SK-N-MC (cell line): Measurements from ENCODE around the gene NKD1.
"Not testable (repeated sequence)": the region's sequence is repeated elsewhere in the genome, so short reads cannot be mapped to it uniquely, and the experiment has no call there.

Experiments
- DNase-seq: peaks from one replicate; pipeline ENCODE4 v3.0.0-alpha.2; 2011; ENCODE audit warnings: low read depth, low spot score
- H3K27ac ChIP-seq: fragments of 200-600 bp; sonication (generic); 2 replicates; pipeline ENCODE4 v1.5.1; 2016; ENCODE audit warnings: mixed run types
- H3K36me3 ChIP-seq: fragments of 200-600 bp; sonication (generic); 2 replicates; pipeline ENCODE4 v1.6.1; 2017; ENCODE audit warnings: antibody characterized with exemption, low read length, mixed read lengths; ENCODE audit not compliant: insufficient read depth
- H3K4me3 ChIP-seq: fragments of 200-600 bp; sonication (generic); 2 replicates; pipeline ENCODE4 v1.5.1; 2016
- H3K9ac ChIP-seq: fragments of 200-600 bp; sonication (generic); 2 replicates; pipeline ENCODE4 v1.8.0; 2017; ENCODE audit warnings: mixed run types, mixed read lengths; ENCODE audit not compliant: insufficient read length
- H3K9me3 ChIP-seq: fragments of 200-600 bp; sonication (generic); 2 replicates; pipeline ENCODE4 v1.6.1; 2017; ENCODE audit warnings: low read depth, mild to moderate bottlenecking, antibody characterized with exemption, low read length, moderate library complexity, mixed read lengths
- EZH2 ChIP-seq: fragments of 200-600 bp; sonication (generic); IDR thresholded peaks from one replicate; pipeline ENCODE4 v1.6.1; 2017; ENCODE audit warnings: antibody characterized with exemption
- FOXP2 ChIP-seq: optimal IDR thresholded peaks from 2 replicates; pipeline ENCODE3; 2011; ENCODE audit warnings: mild to moderate bottlenecking, moderate library complexity; ENCODE audit not compliant: insufficient read depth; ENCODE audit errors: extremely low read length, control extremely low read depth
- POLR2AphosphoS5 ChIP-seq: IDR thresholded peaks from 2 replicates; pipeline ENCODE4 v1.6.1; 2012; ENCODE audit warnings: mild to moderate bottlenecking, low read depth, low read length, borderline replicate concordance

NKD1 gene

GRCh38 chr16:50573279-50573678 is 25.1 kb downstream of the NKD1 start:
- no peak overlapping the region for H3K27ac ChIP-seq
- H3K4me3 ChIP-seq, result no peak overlapping the region
- no peaks in the 10 kb centered on the region for H3K9me3 ChIP-seq
- no peak overlapping the region for H3K9ac ChIP-seq
- TF ChIP-seq EZH2 (no peak), FOXP2 (no peak), POLR2AphosphoS5 (no peak)
- H3K36me3 ChIP-seq, result no peaks in the 10 kb centered on the region
- DNase-seq, result no peak

- no peaks in the 10 kb centered on the region for H3K9me3 ChIP-seq
Observed at GRCh38 chr16:50573947-50574744, 25.9 kb downstream of the NKD1 start.

GRCh38 chr16:50574745-50575136 is 26.5 kb downstream of the NKD1 start:
- TF ChIP-seq EZH2 (no peak), POLR2AphosphoS5 (no peak), FOXP2 (no peak)
- no peak for DNase-seq
- Histone ChIP-seq H3K36me3 (no peaks in the 10 kb centered on the region), H3K9ac (no peak overlapping the region), H3K4me3 (no peak overlapping the region), H3K27ac (no peak overlapping the region), H3K9me3 (no peaks in the 10 kb centered on the region)

More at GRCh38 chr16:50573947-50574744, 25.9 kb downstream of the NKD1 start:
- Histone ChIP-seq H3K36me3 (no peaks in the 10 kb centered on the region), H3K4me3 (no peak overlapping the region), H3K27ac (no peak overlapping the region), H3K9ac (no peak overlapping the region)
- no peak for DNase-seq
- TF ChIP-seq POLR2AphosphoS5 (no peak), FOXP2 (no peak)

GRCh38 chr16:50575743-50576142 is 27.5 kb downstream of the NKD1 start:
- TF ChIP-seq EZH2, result no peak
- no peak for TF ChIP-seq POLR2AphosphoS5
- TF ChIP-seq FOXP2, result no peak
- no peak for DNase-seq
- Histone ChIP-seq H3K9ac (no peak overlapping the region), H3K27ac (no peak overlapping the region), H3K4me3 (no peak overlapping the region), H3K9me3 (no peaks in the 10 kb centered on the region), H3K36me3 (no peaks in the 10 kb centered on the region)

- Histone ChIP-seq H3K27ac (no peak overlapping the region), H3K9ac (no peak overlapping the region), H3K9me3 (no peaks in the 10 kb centered on the region), H3K4me3 (no peak overlapping the region), H3K36me3 (no peaks in the 10 kb centered on the region)
- DNase-seq, result no peak
- TF ChIP-seq EZH2 (no peak), FOXP2 (no peak), POLR2AphosphoS5 (no peak)
Observed at GRCh38 chr16:50576403-50577113, 28.4 kb downstream of the NKD1 start.

- no peaks in the 10 kb centered on the region for H3K36me3 ChIP-seq
- no peak overlapping the region for H3K27ac ChIP-seq
- no peak overlapping the region for H3K9ac ChIP-seq
- no peak overlapping the region for H3K4me3 ChIP-seq
- H3K9me3 ChIP-seq, result no peaks in the 10 kb centered on the region
- DNase-seq, result no peak
- TF ChIP-seq EZH2, result no peak
- TF ChIP-seq FOXP2, result no peak
- TF ChIP-seq POLR2AphosphoS5, result no peak
Observed at GRCh38 chr16:50578137-50578536, 29.9 kb downstream of the NKD1 start.

- DNase-seq, H3K9ac ChIP-seq, H3K27ac ChIP-seq, H3K9me3 ChIP-seq, H3K4me3 ChIP-seq, H3K36me3 ChIP-seq: not testable (repeated sequence)
Observed at GRCh38 chr16:50579373-50579772, 31.2 kb downstream of the NKD1 start.

GRCh38 chr16:50580180-50580798 is 32.1 kb downstream of the NKD1 start:
- TF ChIP-seq FOXP2, result no peak
- no peak for TF ChIP-seq POLR2AphosphoS5
- no peak for TF ChIP-seq EZH2
- Histone ChIP-seq H3K9me3 (no peaks in the 10 kb centered on the region), H3K27ac (no peak overlapping the region), H3K36me3 (no peaks in the 10 kb centered on the region), H3K9ac (no peak overlapping the region), H3K4me3 (no peak overlapping the region)
- DNase-seq, result no peak
